GM18951 (cell line): Measurements from ENCODE around the gene TCF25.

Experiments used
- POLR2A ChIP-seq: IDR thresholded peaks from 4 replicates; pipeline ENCODE4 v1.6.1; 2011; ENCODE audit warnings: mild to moderate bottlenecking; ENCODE audit not compliant: insufficient read length, insufficient read depth; ENCODE audit errors: extremely low read depth
- in situ Hi-C: fragments of 300-500 bp; cut with MboI; formaldehyde crosslinking; loops from one replicate; pipeline ENCODE4 v1.12.0; 2022; ENCODE audit warnings: low sequenced_read_pairs, mixed read lengths, inconsistent platforms; ENCODE audit not compliant: unreplicated experiment

Gene TCF25

GRCh38 chr16:89837014-89837546, 36.3 kb upstream of the TCF25 start:
- TF ChIP-seq POLR2A = no peak
- in situ Hi-C loops = no loop called here

- no peak for TF ChIP-seq POLR2A
- in situ Hi-C loops = no loop called here
Measured at GRCh38 chr16:89841275-89841674, 32.1 kb upstream of the TCF25 start.

GRCh38 chr16:89842471-89843408, 30.7 kb upstream of the TCF25 start:
- no peak for TF ChIP-seq POLR2A
- in situ Hi-C loops = no loop called here

GRCh38 chr16:89843409-89844350, 29.7 kb upstream of the TCF25 start:
- in situ Hi-C loops = no loop called here
- no peak for TF ChIP-seq POLR2A

- in situ Hi-C loops = no loop called here
- TF ChIP-seq POLR2A = no peak
Measured at GRCh38 chr16:89844739-89845339, 28.6 kb upstream of the TCF25 start.

- no peak for TF ChIP-seq POLR2A
- in situ Hi-C loops = no loop called here
Measured at GRCh38 chr16:89845417-89845816, 28.0 kb upstream of the TCF25 start.

GRCh38 chr16:89847051-89847939, 26.1 kb upstream of the TCF25 start:
- no peak for TF ChIP-seq POLR2A
- in situ Hi-C loops = no loop called here

GRCh38 chr16:89847940-89848297, 25.5 kb upstream of the TCF25 start:
- TF ChIP-seq POLR2A = no peak
- in situ Hi-C loops = no loop called here

GRCh38 chr16:89848974-89849373, 24.4 kb upstream of the TCF25 start:
- in situ Hi-C loops = no loop called here
- TF ChIP-seq POLR2A = no peak

- no peak for TF ChIP-seq POLR2A
- in situ Hi-C loops = no loop called here
Measured at GRCh38 chr16:89853306-89853993, 19.9 kb upstream of the TCF25 start.

- no peak for TF ChIP-seq POLR2A
- in situ Hi-C loops = no loop called here
Measured at GRCh38 chr16:89855301-89855945, 18.0 kb upstream of the TCF25 start.

- in situ Hi-C loops = no loop called here
- no peak for TF ChIP-seq POLR2A
Measured at GRCh38 chr16:89855986-89856385, 17.4 kb upstream of the TCF25 start.
